Hepatocyte (in vitro differentiated cells): Measurements from ENCODE around the gene IDH1.

ENCODE experiments used
- EZH2phosphoT487 ChIP-seq: fragments of 200-600 bp; sonication (generic); IDR thresholded peaks from one replicate; pipeline ENCODE4 v1.6.1; 2018; ENCODE audit warnings: antibody characterized with exemption, mild to moderate bottlenecking, low read depth, moderate library complexity; ENCODE audit not compliant: unreplicated experiment, severe bottlenecking
- TF ChIP-seq, protein P1 (sequence below): fragments of 200-600 bp; sonication (generic); IDR thresholded peaks from 2 replicates; pipeline ENCODE4 v1.5.1; 2016; ENCODE audit warnings: antibody characterized with exemption, mild to moderate bottlenecking; ENCODE audit not compliant: poor library complexity

DNA sequence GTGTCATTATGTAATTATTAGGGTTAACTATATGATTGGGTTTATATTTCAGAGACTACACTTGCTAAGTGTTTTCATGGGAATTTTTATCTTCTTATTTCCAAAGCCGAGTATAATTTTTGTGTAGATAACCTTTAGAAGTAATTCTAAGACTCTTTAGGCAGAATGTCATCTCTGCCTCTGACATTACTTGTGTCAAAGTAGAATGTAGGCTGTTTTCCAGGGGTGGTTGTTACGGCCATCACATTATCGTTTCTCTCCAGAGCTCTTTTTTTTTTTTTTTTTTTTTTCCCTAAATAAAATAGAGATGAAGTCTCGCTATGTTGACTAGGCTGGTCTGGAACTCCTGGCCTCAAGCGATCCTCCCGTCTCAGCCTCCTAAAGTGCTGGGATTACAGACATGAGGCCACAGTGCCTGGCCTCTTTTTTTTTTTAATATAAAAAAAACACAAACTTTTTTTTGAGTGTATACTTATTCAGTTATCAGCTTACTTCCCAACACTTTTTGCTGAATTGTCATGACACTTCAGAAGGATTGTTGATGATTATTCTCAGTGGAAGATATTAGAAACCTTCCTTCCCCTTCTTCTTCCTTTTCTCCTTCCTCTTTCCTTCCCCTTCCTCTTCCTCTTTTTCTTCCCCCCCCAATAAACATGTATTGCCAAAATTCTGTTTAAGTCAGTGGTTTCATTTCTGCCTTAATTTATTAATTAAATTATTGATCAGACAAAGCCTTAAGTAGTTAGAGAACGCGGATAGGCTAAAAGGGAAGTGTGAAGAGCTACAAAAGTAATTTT is 13.5 kb upstream of the IDH1 start:
- TF ChIP-seq, protein P1, sequence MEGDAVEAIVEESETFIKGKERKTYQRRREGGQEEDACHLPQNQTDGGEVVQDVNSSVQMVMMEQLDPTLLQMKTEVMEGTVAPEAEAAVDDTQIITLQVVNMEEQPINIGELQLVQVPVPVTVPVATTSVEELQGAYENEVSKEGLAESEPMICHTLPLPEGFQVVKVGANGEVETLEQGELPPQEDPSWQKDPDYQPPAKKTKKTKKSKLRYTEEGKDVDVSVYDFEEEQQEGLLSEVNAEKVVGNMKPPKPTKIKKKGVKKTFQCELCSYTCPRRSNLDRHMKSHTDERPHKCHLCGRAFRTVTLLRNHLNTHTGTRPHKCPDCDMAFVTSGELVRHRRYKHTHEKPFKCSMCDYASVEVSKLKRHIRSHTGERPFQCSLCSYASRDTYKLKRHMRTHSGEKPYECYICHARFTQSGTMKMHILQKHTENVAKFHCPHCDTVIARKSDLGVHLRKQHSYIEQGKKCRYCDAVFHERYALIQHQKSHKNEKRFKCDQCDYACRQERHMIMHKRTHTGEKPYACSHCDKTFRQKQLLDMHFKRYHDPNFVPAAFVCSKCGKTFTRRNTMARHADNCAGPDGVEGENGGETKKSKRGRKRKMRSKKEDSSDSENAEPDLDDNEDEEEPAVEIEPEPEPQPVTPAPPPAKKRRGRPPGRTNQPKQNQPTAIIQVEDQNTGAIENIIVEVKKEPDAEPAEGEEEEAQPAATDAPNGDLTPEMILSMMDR, result no peak
- no peak for TF ChIP-seq EZH2phosphoT487
